IPS-18a (cell line): ENCODE results near the gene EPHA8.

Experiments used
- H3K27ac ChIP-seq: one replicate; pipeline ENCODE4 v1.5.1; 2013; ENCODE audit warnings: low read length
- H3K27me3 ChIP-seq: one replicate; pipeline ENCODE4 v1.6.1; 2013; ENCODE audit warnings: mild to moderate bottlenecking, low read length; ENCODE audit not compliant: control insufficient read depth, insufficient read depth
- H3K36me3 ChIP-seq: one replicate; pipeline ENCODE4 v1.6.1; 2013; ENCODE audit warnings: low read depth, low read length; ENCODE audit not compliant: control insufficient read depth
- H3K4me1 ChIP-seq: one replicate; pipeline ENCODE4 v1.6.1; 2013; ENCODE audit warnings: low read depth, low read length; ENCODE audit not compliant: control insufficient read depth
- H3K4me3 ChIP-seq: one replicate; pipeline ENCODE4 v1.5.1; 2013; ENCODE audit warnings: low read length
- H3K9ac ChIP-seq: one replicate; pipeline ENCODE4 v1.6.1; 2013; ENCODE audit warnings: mild to moderate bottlenecking, low read length, moderate library complexity
- H3K9me3 ChIP-seq: one replicate; pipeline ENCODE4 v1.6.1; 2013; ENCODE audit warnings: low read depth, low read length; ENCODE audit not compliant: control insufficient read depth

The EPHA8 gene

DNA sequence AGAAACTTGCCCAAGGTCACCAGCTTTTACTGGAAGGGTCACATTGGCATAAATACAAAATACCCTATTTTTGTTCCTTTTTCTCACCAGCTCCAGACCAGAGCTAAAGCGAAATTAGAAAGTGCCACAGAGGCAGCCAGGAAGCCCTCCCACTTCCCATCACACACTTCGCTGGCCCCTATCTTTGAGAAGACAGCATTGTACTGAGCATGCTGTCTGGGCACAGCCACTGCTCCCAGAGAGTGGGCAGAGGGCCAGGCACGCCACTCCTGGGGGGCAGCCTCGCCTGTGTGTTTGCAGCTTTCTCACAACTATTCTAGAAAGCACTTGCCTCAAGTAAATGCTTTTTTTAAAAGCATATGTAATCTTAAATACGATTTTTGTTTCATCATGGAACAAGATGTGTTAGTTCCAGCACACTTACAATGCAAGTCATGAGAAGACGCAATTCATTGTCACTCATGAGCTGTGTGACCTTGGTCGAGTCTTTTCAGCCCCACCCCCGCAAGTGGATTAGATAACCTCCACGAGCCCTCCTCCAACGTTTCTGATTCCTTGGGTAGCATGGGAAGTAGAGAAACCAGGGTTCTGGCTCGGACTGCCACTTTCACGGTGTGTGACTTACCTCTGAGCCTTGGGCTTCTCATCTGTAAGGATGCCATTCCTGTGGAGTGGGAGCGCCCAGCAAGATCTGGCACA is 25.7 kb upstream of the EPHA8 start:
- H3K4me3 ChIP-seq, result no peak overlapping the region
- H3K27me3 ChIP-seq, result no peaks in the 10 kb centered on the region
- no peak overlapping the region for H3K27ac ChIP-seq
- no peaks in the 10 kb centered on the region for H3K4me1 ChIP-seq
- no peak overlapping the region for H3K9ac ChIP-seq
- H3K9me3 ChIP-seq, result no peaks in the 10 kb centered on the region
- no peaks in the 10 kb centered on the region for H3K36me3 ChIP-seq

DNA sequence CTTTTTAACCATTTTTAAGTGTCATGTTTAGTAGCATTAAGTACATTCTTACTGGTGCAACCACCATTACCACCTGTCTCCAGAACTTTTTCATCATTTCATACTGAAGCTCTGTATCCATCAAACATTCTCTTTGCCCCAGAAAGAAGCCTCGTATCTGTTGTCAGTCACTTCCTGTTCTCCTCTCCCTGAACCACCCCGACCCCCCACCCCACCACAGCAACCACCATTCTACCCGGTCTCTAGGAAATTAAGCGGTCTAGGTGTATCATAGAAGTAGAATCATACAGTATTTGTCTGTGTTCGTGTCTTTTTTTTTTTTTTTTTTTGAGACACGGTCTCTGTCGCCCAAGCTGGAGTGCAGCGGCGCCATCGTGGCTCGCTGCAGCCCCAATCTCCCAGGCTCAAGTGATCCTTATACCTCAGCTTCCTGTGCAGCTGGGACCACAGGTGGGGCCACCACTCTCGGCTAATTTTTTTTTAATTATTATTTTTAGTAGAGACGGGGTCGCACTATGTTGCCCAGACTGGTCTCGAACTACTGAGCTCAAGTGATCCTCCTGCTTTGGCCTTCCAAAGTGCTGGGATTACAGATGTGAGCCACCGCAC is 23.7 kb upstream of the EPHA8 start:
- H3K27me3 ChIP-seq, result no peaks in the 10 kb centered on the region
- H3K4me3 ChIP-seq, result no peak overlapping the region
- no peaks in the 10 kb centered on the region for H3K36me3 ChIP-seq
- no peak overlapping the region for H3K9ac ChIP-seq
- no peak overlapping the region for H3K27ac ChIP-seq
- H3K9me3 ChIP-seq, result no peaks in the 10 kb centered on the region
- no peaks in the 10 kb centered on the region for H3K4me1 ChIP-seq

DNA sequence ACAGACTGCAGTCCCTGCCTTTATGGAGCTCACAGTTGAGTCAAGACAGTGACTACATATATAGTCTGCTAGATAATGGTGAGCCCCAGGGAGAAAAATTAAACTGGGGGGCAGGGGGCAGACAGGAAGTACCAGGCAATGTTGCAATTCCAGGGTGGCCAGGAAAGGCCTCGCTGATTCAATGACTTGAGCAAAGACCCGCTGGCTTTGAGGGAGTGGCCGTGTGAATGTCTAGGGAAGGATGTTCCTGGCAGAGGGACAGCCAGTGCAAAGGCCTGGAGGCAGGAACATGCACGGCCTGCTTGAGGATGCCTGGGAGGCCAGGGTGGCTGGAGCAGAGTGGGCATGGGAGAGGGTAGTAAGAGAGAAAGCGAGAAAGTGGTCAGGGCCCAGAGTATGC is 23.0 kb upstream of the EPHA8 start:
- no peaks in the 10 kb centered on the region for H3K36me3 ChIP-seq
- H3K27me3 ChIP-seq, result no peaks in the 10 kb centered on the region
- no peak overlapping the region for H3K9ac ChIP-seq
- no peak overlapping the region for H3K4me3 ChIP-seq
- H3K9me3 ChIP-seq, result no peaks in the 10 kb centered on the region
- H3K27ac ChIP-seq, result no peak overlapping the region
- H3K4me1 ChIP-seq, result no peaks in the 10 kb centered on the region

DNA sequence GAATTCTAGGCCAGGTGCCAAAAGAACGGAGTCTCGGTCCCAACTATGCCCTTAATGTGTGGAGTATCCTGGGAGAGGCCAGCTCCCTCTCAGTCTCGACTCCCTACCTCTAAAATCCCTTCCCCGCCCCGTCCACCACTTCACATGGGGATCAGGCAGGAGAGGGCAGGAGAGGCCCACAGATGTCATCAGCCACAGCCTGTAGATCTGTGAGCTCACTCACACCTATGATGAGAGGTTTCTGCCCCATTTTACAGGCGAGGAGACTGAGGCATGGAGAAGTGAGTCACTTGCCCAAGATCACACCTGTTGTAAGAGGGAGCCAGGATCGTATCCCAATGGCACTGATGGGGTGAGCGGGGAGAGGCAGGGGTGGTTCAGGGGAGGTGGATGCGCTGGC is 20.4 kb upstream of the EPHA8 start:
- Histone ChIP-seq H3K27ac (no peak overlapping the region), H3K9ac (no peak overlapping the region), H3K27me3 (peaks cover 11% of the 10 kb centered on the region), H3K4me3 (no peak overlapping the region), H3K9me3 (no peaks in the 10 kb centered on the region), H3K4me1 (no peaks in the 10 kb centered on the region), H3K36me3 (no peaks in the 10 kb centered on the region)

DNA sequence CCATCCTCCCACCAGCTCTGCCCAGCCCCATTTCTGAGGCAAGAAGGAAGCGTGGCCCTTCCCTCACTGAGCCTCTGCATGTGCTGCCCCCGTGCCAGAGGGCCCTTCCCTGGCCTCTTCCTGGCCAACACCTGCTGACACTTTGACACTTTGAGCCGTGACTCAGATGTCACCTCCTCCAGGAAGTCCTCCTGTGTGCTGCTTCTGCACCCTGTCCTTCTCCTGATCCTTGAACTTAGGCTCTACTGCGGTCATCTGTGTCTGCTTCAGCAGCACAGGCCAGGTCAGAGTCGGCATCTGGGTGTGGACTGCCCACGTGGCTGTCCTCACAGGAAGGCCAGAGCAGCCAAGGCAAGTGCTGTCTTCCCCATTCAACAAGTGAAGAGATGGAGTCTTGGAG is 19.6 kb upstream of the EPHA8 start:
- Histone ChIP-seq H3K27ac (no peak overlapping the region), H3K9ac (no peak overlapping the region), H3K4me1 (no peaks in the 10 kb centered on the region), H3K4me3 (no peak overlapping the region), H3K27me3 (peaks cover 16% of the 10 kb centered on the region), H3K36me3 (no peaks in the 10 kb centered on the region), H3K9me3 (no peaks in the 10 kb centered on the region)

DNA sequence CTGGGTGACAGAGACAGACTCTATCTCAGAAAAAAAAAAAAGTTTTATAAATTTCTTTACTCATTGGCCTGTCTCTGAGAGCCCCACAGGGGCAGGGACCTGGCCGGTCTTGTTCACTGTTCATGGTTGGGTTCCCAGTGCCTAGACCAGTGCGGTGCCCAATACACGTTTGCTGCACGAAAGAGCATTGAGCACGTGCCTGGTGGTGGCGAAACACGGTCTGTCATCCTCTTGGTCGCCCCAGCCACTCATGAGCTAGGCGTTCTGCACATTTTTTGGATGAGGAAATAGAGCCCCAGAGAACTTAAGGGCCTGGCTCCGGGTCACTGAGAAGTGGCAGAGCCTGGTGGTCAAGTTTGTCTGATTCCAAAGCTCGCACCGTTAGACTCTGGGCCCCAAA is 18.7 kb upstream of the EPHA8 start:
- H3K4me3 ChIP-seq, result no peak overlapping the region
- peaks cover 16% of the 10 kb centered on the region for H3K27me3 ChIP-seq
- no peaks in the 10 kb centered on the region for H3K9me3 ChIP-seq
- no peak overlapping the region for H3K9ac ChIP-seq
- H3K36me3 ChIP-seq, result no peaks in the 10 kb centered on the region
- H3K4me1 ChIP-seq, result no peaks in the 10 kb centered on the region
- no peak overlapping the region for H3K27ac ChIP-seq

DNA sequence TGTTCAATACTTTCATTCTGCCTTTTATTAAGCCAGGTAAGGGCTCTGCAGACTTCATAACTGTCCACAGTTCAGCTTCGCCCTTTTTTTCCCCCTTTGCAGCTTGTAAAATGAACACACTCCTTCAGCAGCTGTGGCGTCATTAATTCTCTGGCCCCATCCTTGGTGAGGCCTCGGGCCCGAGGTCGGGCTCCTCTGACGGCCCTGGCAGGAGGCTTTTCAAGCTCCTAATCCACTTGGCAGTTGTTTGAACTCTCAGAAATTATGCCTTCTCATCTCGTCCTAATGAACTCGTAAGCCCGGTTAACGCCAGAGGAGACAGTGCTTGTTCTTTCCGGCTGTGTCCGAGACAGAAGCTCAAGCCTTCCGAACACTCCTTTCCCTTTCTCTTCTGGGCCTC is 18.1 kb upstream of the EPHA8 start:
- Histone ChIP-seq H3K4me3 (no peak overlapping the region), H3K27me3 (peaks cover 16% of the 10 kb centered on the region), H3K4me1 (no peaks in the 10 kb centered on the region), H3K9me3 (no peaks in the 10 kb centered on the region), H3K9ac (no peak overlapping the region), H3K36me3 (no peaks in the 10 kb centered on the region), H3K27ac (no peak overlapping the region)

DNA sequence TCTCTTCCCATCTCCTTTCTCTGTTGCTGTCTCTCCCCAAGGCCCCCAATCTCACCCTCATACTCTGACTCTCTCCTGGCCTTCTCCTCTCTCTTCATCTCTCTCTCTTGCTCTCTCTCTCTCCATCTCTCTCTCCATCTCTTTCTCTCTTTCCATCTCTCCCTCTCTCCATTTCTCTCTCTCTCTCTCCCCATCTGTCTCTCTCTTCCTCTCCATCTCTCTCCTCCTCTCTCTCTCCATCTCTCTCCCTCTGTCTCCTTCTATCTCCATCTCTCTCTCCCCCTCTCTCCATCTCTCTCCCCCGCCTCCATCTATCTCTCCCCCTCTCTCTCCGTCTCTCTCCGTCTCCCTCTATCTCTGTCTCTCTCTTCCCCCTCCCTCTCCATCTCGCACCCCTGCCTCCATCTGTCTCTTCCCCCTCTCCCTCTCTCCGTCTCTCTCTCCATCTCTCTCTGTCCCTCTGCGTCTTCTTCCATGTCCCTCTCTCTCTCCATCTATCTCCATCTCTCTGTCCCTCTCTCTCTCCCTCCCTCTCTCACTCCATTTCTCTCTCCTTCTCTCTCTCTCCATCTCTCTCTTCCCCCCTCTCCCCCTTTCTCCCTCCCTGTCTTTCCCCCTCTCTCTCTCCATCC is 16.0 kb upstream of the EPHA8 start:
- no peaks in the 10 kb centered on the region for H3K36me3 ChIP-seq
- no peaks in the 10 kb centered on the region for H3K9me3 ChIP-seq
- no peak overlapping the region for H3K9ac ChIP-seq
- H3K4me3 ChIP-seq, result no peak overlapping the region
- peaks cover 16% of the 10 kb centered on the region for H3K27me3 ChIP-seq
- H3K4me1 ChIP-seq, result no peaks in the 10 kb centered on the region
- H3K27ac ChIP-seq, result no peak overlapping the region

DNA sequence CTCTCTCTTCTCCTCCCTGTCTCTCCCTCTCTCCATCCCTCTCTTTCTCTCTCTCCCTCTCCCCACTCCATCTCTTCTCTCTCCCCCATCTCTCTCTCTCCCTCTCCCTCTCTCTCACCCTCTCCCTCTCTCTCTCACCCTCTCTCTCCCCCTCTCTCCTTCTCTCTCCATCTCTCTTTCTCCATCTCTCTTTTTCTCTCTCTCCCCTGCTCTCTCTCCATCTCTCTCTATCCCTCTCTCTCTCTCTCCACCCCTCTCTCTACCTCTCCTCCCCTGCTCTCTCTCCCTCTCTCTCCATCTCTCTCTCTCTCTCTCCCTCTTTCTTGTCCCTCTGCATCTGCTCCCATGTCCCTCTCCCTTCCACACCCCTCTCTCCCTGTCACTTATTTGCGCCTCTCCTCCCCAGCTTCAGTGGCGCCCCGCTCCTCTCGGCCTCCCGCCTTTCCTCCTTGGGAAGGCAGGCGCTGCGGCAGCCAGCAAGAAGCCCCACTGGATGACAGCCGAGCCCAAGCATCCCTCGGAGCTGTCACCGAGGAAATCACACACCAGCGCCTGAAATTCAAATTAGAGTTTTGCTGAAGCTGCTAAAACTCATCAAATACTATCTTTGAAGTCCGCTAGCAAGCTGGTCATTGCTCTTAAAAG is 15.3 kb upstream of the EPHA8 start:
- Histone ChIP-seq H3K27me3 (peaks cover 16% of the 10 kb centered on the region), H3K27ac (no peak overlapping the region)

DNA sequence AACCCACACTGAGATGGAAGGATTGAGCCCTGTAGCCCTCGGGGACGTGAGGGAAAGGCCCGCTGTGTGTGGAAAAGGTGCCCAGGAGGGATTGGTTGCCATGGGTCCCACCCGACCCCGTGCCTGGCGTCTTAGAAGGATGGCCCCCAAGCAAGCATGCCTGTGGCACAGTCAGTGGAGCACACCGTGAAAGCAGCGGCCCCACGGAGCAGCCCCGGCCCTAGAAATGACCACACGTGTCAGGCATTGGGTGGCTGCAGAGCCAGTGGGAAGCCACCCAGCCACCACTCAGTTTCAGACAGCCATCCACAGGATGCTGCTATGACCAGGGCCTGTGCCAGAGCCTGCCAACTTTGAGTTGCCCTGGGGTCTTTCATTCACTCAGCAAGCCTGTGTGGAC is 13.3 kb upstream of the EPHA8 start:
- H3K9me3 ChIP-seq, result no peaks in the 10 kb centered on the region
- no peak overlapping the region for H3K9ac ChIP-seq
- H3K27me3 ChIP-seq, result peaks cover 16% of the 10 kb centered on the region

More for the DNA sequence above, 15.3 kb upstream of the EPHA8 start:
- no peaks in the 10 kb centered on the region for H3K9me3 ChIP-seq
- H3K4me1 ChIP-seq, result no peaks in the 10 kb centered on the region
- no peaks in the 10 kb centered on the region for H3K36me3 ChIP-seq
- H3K9ac ChIP-seq, result no peak overlapping the region
- H3K4me3 ChIP-seq, result no peak overlapping the region

DNA sequence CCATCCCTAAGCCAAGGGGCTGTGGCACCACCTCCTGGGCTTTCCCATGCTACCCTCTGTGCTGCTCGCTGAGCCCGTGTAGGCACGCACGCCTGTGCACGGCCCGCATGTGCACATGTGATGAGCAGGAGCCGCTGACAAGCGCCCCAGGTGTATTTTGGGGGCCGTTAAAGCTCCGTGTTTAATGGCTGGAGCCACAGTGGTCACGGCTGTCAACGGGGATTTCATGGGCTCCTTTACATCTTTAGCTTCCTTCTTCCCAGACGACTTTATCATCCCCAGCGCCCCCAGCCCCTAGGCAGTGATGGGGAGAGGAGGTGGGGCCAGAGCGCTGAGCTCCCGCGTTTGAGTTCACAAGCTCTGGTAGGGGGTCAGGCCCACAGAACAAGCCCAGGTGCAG is 11.7 kb upstream of the EPHA8 start:
- peaks cover 12% of the 10 kb centered on the region for H3K4me1 ChIP-seq
- no peaks in the 10 kb centered on the region for H3K36me3 ChIP-seq
- H3K9me3 ChIP-seq, result no peaks in the 10 kb centered on the region
- H3K4me3 ChIP-seq, result no peak overlapping the region
- no peak overlapping the region for H3K9ac ChIP-seq
- peaks cover 16% of the 10 kb centered on the region for H3K27me3 ChIP-seq
- no peak overlapping the region for H3K27ac ChIP-seq

More for the DNA sequence above, 13.3 kb upstream of the EPHA8 start:
- no peak overlapping the region for H3K4me3 ChIP-seq
- peaks cover 8% of the 10 kb centered on the region for H3K4me1 ChIP-seq
- H3K27ac ChIP-seq, result no peak overlapping the region
- no peaks in the 10 kb centered on the region for H3K36me3 ChIP-seq
